ENCODE data around the gene PAX6. TPM values are rescaled to one million over a fixed set of nuclear protein-coding genes. Genes with fewer than 3 reads are reported as not detected.

PAX6 gene
- total and polyA plus RNA-seq, 9 of the 15 experiments (the other 6 are each of a cell fraction or from before 2014, with no cell fraction given): 1.5 to 10.9 (median 5.3) TPM

GRCh38 chr11:31816468-31817053, 5.4 kb upstream of the PAX6 start:
- 12% methylated on average over 27 of the region's 40 CpGs for WGBS (ENCODE audit: insufficient coverage, low coverage, missing lambda C conversion rate)
- Histone ChIP-seq H3K4me2 (ENCODE audit: insufficient read depth, low read length) (peak overlapping the region; percentile 58), H3K36me3 (ENCODE audit: control insufficient read depth, insufficient read depth, low read length) (no peaks in the 10 kb centered on the region), H4K20me1 (replicated peaks; ENCODE audit: control insufficient read depth, insufficient read depth, low read length) (no peaks in the 10 kb centered on the region), H3K27me3 (ENCODE audit: control insufficient read depth in 2 of 2, insufficient read depth in 2 of 2, low read length in 2 of 2) (peaks cover 22 to 72% of the 10 kb centered on the region in 2 experiments), H2AFZ (ENCODE audit: low read depth, low read length) (peak overlapping the region; percentile 62), H3K4me1 (replicated peaks in 1 of 2; ENCODE audit: control insufficient read depth in 2 of 2, insufficient read depth in 2 of 2, low read length in 2 of 2) (peaks cover 0 to 57% of the 10 kb centered on the region in 2 experiments; a peak in 3 of 5 replicates), H3K79me2 (ENCODE audit: control insufficient read depth, insufficient read depth, low read length) (no peaks in the 10 kb centered on the region), H3K9ac (ENCODE audit: insufficient read depth in 1 of 2, low read depth in 2 of 2, low read length in 2 of 2) (peak overlapping the region in 1 of 2 experiments; percentile 45; a peak in 2 of 4 replicates), H3K9me1 (ENCODE audit: control insufficient read depth, insufficient read depth, low read length) (no peaks in the 10 kb centered on the region), H3K9me3 (replicated peaks; ENCODE audit: control insufficient read depth, insufficient read depth, low read depth, low read length) (no peaks in the 10 kb centered on the region), H3K27ac (ENCODE audit: extremely low read depth, low read depth, low read length) (no peak overlapping the region), H3K4me3 (peak overlapping the region; percentile 34)
- peak in 3 of 4 experiments; percentile 21 to 32 (median 30) for DNase-seq (ENCODE audit: extremely low read depth in 1 of 4, low spot score in 3 of 4)
- BruUV-seq (replicated peaks): no TSS peak
- ChIA-PET POLR2A (interaction anchor here (0.8 to 1.0 kb wide), 2 partner anchors 18 to 35 kb away, joined by 3 read pairs; no protein-coding TSS in a partner anchor), CTCF (ENCODE audit: low intra/inter-chr PET ratio) (no interaction called here)
- in situ Hi-C loops (cut with MboI): no loop called here
- peak; percentile 55 for ATAC-seq
- intact Hi-C loops (cut with micrococcal nuclease): loop anchor here (5.0 to 10.0 kb wide), 2 partner anchors 312 to 419 kb away; partner anchors contain the start of genes ELP4 and IMMP1L
- no peak for FAIRE-seq
- peak; percentile 74 for TF ChIP-seq PKNOX1 (IDR thresholded peaks at IDR 0.05)
- TF ChIP-seq ZNF217 (CRISPR knock-in tag; IDR thresholded peaks at IDR 0.05): no peak
- TF ChIP-seq ZBED1 (IDR thresholded peaks at IDR 0.05): no peak
- no peak for TF ChIP-seq PBX2 (CRISPR knock-in tag; IDR thresholded peaks at IDR 0.05; ENCODE audit: low read depth)
- TF ChIP-seq PBX2 (tag; conservative IDR thresholded peaks at IDR 0.05; ENCODE audit: low read depth): peak; percentile 49; the same call in 1 of the 2 replicates
- no peak for TF ChIP-seq RBM14 (IDR thresholded peaks at IDR 0.05; ENCODE audit: borderline replicate concordance, insufficient read depth, low read depth, low read length)
- TF ChIP-seq ZEB2 (IDR thresholded peaks at IDR 0.05): 0 out of 2 replicates have a peak, but pooled peaks have one; percentile 13
- no peak for TF ChIP-seq SNIP1 (IDR thresholded peaks at IDR 0.05; ENCODE audit: low read depth)
- no peak for TF ChIP-seq FOXA1 (IDR thresholded peaks at IDR 0.05; ENCODE audit: borderline replicate concordance)
- no peak for TF ChIP-seq FIP1L1 (IDR thresholded peaks at IDR 0.05; ENCODE audit: low read depth, low read length, poor library complexity, severe bottlenecking)
- no peak for TF ChIP-seq SFPQ (IDR thresholded peaks at IDR 0.05; ENCODE audit: low read depth, low read length)
- no peak for TF ChIP-seq SMARCA5 (IDR thresholded peaks at IDR 0.05)
- peak; percentile 61 for TF ChIP-seq ZFX (CRISPR knock-in tag; IDR thresholded peaks at IDR 0.05)
- peak; percentile 37; the same call in 1 of the 2 replicates for TF ChIP-seq PHF8 (IDR thresholded peaks at IDR 0.05; ENCODE audit: borderline replicate concordance, low read length)
- peak; percentile 28; the same call in 1 of the 2 replicates for TF ChIP-seq TFAP4 (CRISPR knock-in tag; IDR thresholded peaks at IDR 0.05; ENCODE audit: borderline replicate concordance)

All from K562 (cell line).